ENCODE measurements around the gene SPATA7. TPM values are rescaled to one million over a fixed set of nuclear protein-coding genes. Genes with fewer than 3 reads are reported as not detected.

The SPATA7 gene
- total RNA-seq, 1 experiment from 2014 or later: 5.3 TPM

DNA sequence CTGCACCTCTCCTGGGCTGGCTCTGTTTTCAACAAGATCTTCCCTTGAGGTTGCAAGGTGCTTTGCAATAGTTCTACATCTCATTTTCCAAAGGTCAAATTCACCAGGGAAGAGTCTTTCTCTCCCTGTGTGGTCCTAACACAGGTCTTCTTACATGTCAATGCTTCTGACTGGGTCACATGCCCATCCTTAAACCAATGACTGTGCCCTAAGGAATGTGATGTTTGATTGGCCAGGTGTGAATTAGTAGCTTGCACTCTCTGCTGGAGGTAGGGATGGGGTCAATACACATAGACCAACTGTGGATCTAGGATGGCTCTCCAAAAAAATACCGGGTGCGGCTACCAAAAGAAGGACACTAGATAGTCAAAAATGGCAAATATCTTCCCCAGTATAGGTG lies 42.5 kb upstream of the SPATA7 start:
- Histone ChIP-seq H3K23ac (ENCODE audit: insufficient read length, low read depth, low read length) (no peak overlapping the region), H3K9ac (ENCODE audit: extremely low read depth, insufficient read length, low read length) (no peak overlapping the region), H2BK5ac (ENCODE audit: insufficient read length, low read length) (no peak overlapping the region), H3K79me1 (ENCODE audit: insufficient read depth, low read depth, low read length, poor library complexity, severe bottlenecking) (no peaks in the 10 kb centered on the region), H3K9me3 (ENCODE audit: control insufficient read depth, low read depth, low read length) (no peaks in the 10 kb centered on the region), H2BK120ac (ENCODE audit: low read depth, low read length, poor library complexity, severe bottlenecking) (no peak overlapping the region), H3K4me2 (ENCODE audit: insufficient read depth, insufficient read length, low read length) (no peak overlapping the region), H3K79me2 (ENCODE audit: insufficient read depth, low read length) (no peaks in the 10 kb centered on the region), H2AFZ (ENCODE audit: low read length) (no peak overlapping the region), H3K23me2 (ENCODE audit: insufficient read length, low read depth, low read length, poor library complexity, severe bottlenecking) (no peaks in the 10 kb centered on the region), H3K27ac (ENCODE audit: insufficient read length, low read depth, low read length) (no peak overlapping the region), H3T11ph (ENCODE audit: low read length) (no peak overlapping the region), H3K14ac (ENCODE audit: insufficient read depth, low read length) (no peak overlapping the region), H4K8ac (replicated peaks; ENCODE audit: insufficient read length, low read depth, low read length) (no peak overlapping the region), H3K18ac (ENCODE audit: insufficient read length, low read depth, low read length) (no peak overlapping the region), H3K4me1 (ENCODE audit: insufficient read depth, low read length) (no peaks in the 10 kb centered on the region), H2BK15ac (ENCODE audit: low read depth, low read length) (no peak overlapping the region), H3K56ac (ENCODE audit: insufficient read length, low read depth, low read length) (no peak overlapping the region), H4K20me1 (ENCODE audit: control insufficient read depth, insufficient read depth, insufficient read length) (no peaks in the 10 kb centered on the region), H3K27me3 (ENCODE audit: insufficient read depth, low read length) (no peaks in the 10 kb centered on the region), H2BK20ac (ENCODE audit: low read depth, low read length, poor library complexity, severe bottlenecking) (no peak overlapping the region), H4K5ac (ENCODE audit: insufficient read length, low read depth, low read length) (no peak overlapping the region), H2BK12ac (ENCODE audit: insufficient read length, low read depth, low read length) (no peak overlapping the region), H4K91ac (ENCODE audit: insufficient read length, low read depth, low read length) (no peak overlapping the region), H2AK5ac (ENCODE audit: insufficient read length, low read length) (no peak overlapping the region), H3K4ac (ENCODE audit: low read depth, low read length) (no peak overlapping the region)
- H3K27me3 Mint-ChIP-seq (ENCODE audit: low read depth): no peaks in the 10 kb centered on the region
- H3K27ac Mint-ChIP-seq: peak overlapping the region in 1 of 3 experiments; percentile 24; a peak in 1 of 7 replicates
- TF ChIP-seq CTCF (conservative IDR thresholded peaks at IDR 0.05): no peak
- no peak for DNase-seq
- H3K4me1 Mint-ChIP-seq: peaks cover 5 to 9% of the 10 kb centered on the region in 2 experiments
- no CpG with 5 or more reads among the region's 2 CpGs for WGBS (ENCODE audit: extremely low coverage, insufficient read length, low lambda C conversion rate)
- no peaks in the 10 kb centered on the region for H3K9me3 Mint-ChIP-seq
- no peaks in the 10 kb centered on the region for H3K36me3 Mint-ChIP-seq (ENCODE audit: insufficient read depth in 1 of 3, low read depth in 3 of 3)
- no peak overlapping the region for H3K4me3 Mint-ChIP-seq

Measured in H9 (cell line).